Measurements from ENCODE around the gene S100A4. TPM values are rescaled to one million over a fixed set of nuclear protein-coding genes. Genes with fewer than 3 reads are reported as not detected.
A peak's percentile ranks its signal among the peaks of the same experiment; 100 is the strongest.

Gene S100A4
- total RNA-seq, 4 donors from 2014 or later, result 40.8 to 138 (median 78.6) TPM

GRCh38 chr1:153542956-153543711 lies 2.5 kb downstream of the S100A4 start:
- Histone ChIP-seq H3K4me1 (peaks cover 34 to 71% (median 46%) of the 10 kb centered on the region in 4 donors), H3K27ac (peak overlapping the region; percentile 84 to 92 (median 90)), H3K4me3 (no peak overlapping the region), H3K27me3 (no peaks in the 10 kb centered on the region), H3K36me3 (no peaks in the 10 kb centered on the region), H3K9me3 (no peaks in the 10 kb centered on the region)
- WGBS, 2 donors (ENCODE audit: low coverage in 1 of 2), result 77 to 100% methylated on average over 1 to 13 of the region's 13 CpGs
- no peak for DNase-seq
- intact Hi-C loops (cut with DNase I; ENCODE audit: low total_unique reads) (no loop called here), in situ Hi-C loops (cut with MboI; ENCODE audit: low pct_ligation_motif_present in 1 of 4, low pct_unique_long_range_greater_than_20kb in 1 of 4, low sequenced_read_pairs in 3 of 4) (loop anchor here in 1 of 4 donors (25.0 kb wide), 1 partner anchor 444 kb away; the partner anchor contains the start of genes JTB, RAB13 and RPS27)
- no peak for TF ChIP-seq POLR2AphosphoS5 (IDR thresholded peaks at IDR 0.05)
- TF ChIP-seq EP300 (IDR thresholded peaks at IDR 0.05; ENCODE audit: low read depth), result no peak
- TF ChIP-seq CTCF (IDR thresholded peaks at IDR 0.05), result no peak
- no peak for TF ChIP-seq POLR2A (IDR thresholded peaks at IDR 0.05)

- Histone ChIP-seq H3K27ac (peak overlapping the region; percentile 16 to 49 (median 33)), H3K36me3 (no peaks in the 10 kb centered on the region), H3K4me3 (no peak overlapping the region), H3K4me1 (peaks cover 31 to 74% (median 52%) of the 10 kb centered on the region in 4 donors), H3K27me3 (no peaks in the 10 kb centered on the region), H3K9me3 (no peaks in the 10 kb centered on the region)
- intact Hi-C loops (cut with DNase I; ENCODE audit: low total_unique reads), result no loop called here
- in situ Hi-C loops (cut with MboI; ENCODE audit: low pct_ligation_motif_present in 1 of 4, low pct_unique_long_range_greater_than_20kb in 1 of 4, low sequenced_read_pairs in 3 of 4), result loop anchor here in 1 of 4 donors (25.0 kb wide), 1 partner anchor 445 kb away; the partner anchor contains the start of genes JTB, RAB13 and RPS27
- WGBS, 2 donors (ENCODE audit: low coverage in 1 of 2), result 76 to 83% methylated on average over 2 to 12 of the region's 13 CpGs
- DNase-seq, result no peak
- no peak for TF ChIP-seq EP300 (IDR thresholded peaks at IDR 0.05; ENCODE audit: low read depth)
- TF ChIP-seq POLR2A (IDR thresholded peaks at IDR 0.05), result no peak
- TF ChIP-seq POLR2AphosphoS5 (IDR thresholded peaks at IDR 0.05), result no peak
- no peak for TF ChIP-seq CTCF (IDR thresholded peaks at IDR 0.05)
Measured at GRCh38 chr1:153541641-153542590, 3.7 kb downstream of the S100A4 start.

GRCh38 chr1:153540394-153541361 lies 4.9 kb downstream of the S100A4 start, which contains the start of gene S100A5:
Gene S100A5 (minus strand): TSS chr1:153540934. CDS start chr1:153540191, 743 bp downstream.
- no peak for DNase-seq
- no peaks in the 10 kb centered on the region for H3K27me3 ChIP-seq
- H3K36me3 ChIP-seq, result no peaks in the 10 kb centered on the region
- WGBS, 2 donors (ENCODE audit: low coverage in 1 of 2), result 81% methylated on average over 11 of the region's 11 CpGs; no CpG with 5 or more reads in 1 of the 2 donors
- TF ChIP-seq EP300 (IDR thresholded peaks at IDR 0.05; ENCODE audit: low read depth), result no peak
- no peak for TF ChIP-seq CTCF (IDR thresholded peaks at IDR 0.05)
- TF ChIP-seq POLR2A (IDR thresholded peaks at IDR 0.05), result no peak
- no peak for TF ChIP-seq POLR2AphosphoS5 (IDR thresholded peaks at IDR 0.05)
- intact Hi-C loops (cut with DNase I; ENCODE audit: low total_unique reads), result no loop called here
- in situ Hi-C loops (cut with MboI; ENCODE audit: low pct_ligation_motif_present in 1 of 4, low pct_unique_long_range_greater_than_20kb in 1 of 4, low sequenced_read_pairs in 3 of 4), result loop anchor here in 1 of 4 donors (25.0 kb wide), 1 partner anchor 447 kb away; the partner anchor contains the start of genes JTB, RAB13 and RPS27
- no peak within 1 kb of the TSS for H3K4me3 ChIP-seq
- peak within 1 kb of the TSS; percentile 22 to 49 (median 38) for H3K27ac ChIP-seq
- H3K9me3 ChIP-seq, result no peaks in the 10 kb centered on the region
- peaks cover 27 to 70% (median 48%) of the 10 kb centered on the region in 4 donors for H3K4me1 ChIP-seq

Measured in transverse colon (tissue), 4 donors.